HG02642 (cell line): ENCODE measurements around the gene ETDA.
"Not testable (repeated sequence)": the region's sequence is repeated elsewhere in the genome, so short reads cannot be mapped to it uniquely, and the experiment has no call there.

Experiments
- ATAC-seq: cut with Tn5 transposase; IDR thresholded peaks from one replicate; pipeline ENCODE4 v1.9.1; 2021; ENCODE audit warnings: mild to moderate bottlenecking; ENCODE audit not compliant: unreplicated experiment, poor library complexity

The ETDA gene

GRCh38 chrX:135252011-135252518, at the start of gene ETDA:
Gene ETDA, plus strand, starts transcription at chrX:135252061. Its CDS starts 1,216 bp downstream, at chrX:135253277.
- ATAC-seq, result not testable (repeated sequence)

DNA sequence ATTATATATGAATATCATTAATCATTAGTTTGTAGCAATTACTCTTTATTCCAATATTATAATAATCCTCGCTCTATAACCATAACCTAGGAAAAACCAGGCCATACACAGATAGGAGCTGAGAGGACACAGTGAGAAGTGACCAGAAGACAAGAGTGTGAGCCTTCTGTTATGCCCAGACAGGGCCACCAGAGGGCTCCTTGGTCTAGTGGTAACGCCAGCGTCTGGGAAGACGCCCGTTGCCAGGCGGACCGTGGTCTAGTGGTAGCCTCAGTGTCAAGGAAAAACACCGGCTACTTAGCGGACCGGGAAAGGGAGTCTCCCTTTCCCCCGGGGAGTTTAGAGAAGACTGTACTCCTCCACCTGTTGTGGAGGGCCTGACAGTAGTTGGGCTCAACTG, 45.4 kb upstream of the ETDA start:
- not testable (repeated sequence) for ATAC-seq

GRCh38 chrX:135213200-135213844, 38.5 kb upstream of the ETDA start:
- no peak for ATAC-seq

DNA sequence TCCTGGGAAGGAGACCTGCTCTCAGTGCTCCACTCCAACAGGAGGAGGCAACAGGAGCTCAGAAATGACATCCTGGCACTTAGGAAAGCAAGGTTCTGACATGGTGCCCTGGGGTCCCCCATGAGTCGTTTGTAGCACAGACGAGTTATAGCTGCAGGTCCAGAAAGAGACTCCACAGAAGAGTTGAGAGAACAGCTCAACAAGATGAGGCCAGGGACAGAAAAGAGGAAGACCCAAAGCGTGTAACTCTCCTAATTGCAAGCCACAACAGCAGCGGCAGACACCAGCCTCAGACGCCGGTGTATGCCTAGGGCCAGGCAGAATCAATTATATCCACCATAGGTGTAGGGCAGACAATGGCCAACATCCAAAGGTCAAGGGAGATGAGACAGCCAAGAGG, 5.9 kb upstream of the ETDA start:
- ATAC-seq, result not testable (repeated sequence)

DNA sequence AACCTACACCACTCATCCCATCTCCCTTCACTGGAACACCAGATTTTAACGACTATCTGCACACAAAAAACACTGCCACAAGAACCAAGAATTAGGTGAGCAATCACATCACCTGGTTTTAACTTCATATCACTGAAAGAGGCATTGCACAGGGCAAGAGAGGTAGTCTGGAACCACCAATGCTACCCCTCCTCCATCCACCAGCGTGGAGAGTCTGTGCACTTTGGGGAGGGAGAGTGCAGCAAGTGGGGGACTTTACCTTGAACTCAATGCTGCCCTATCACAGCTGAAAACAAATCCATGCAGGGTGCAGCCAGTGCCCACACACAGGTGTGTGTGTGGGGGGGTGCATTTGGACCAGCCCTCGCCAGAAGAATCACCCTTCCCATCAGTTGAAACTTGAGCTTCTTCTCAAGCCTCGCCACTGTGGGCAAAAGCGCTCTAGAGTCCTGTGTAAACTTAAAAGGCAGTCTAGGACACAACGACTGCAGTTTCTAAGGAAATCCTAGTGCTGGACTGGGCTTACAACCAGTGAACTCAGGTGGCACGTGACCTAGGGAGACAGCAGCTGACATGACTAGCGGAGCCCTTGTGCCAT, 4.3 kb downstream of the ETDA start:
- ATAC-seq, result not testable (repeated sequence)

DNA sequence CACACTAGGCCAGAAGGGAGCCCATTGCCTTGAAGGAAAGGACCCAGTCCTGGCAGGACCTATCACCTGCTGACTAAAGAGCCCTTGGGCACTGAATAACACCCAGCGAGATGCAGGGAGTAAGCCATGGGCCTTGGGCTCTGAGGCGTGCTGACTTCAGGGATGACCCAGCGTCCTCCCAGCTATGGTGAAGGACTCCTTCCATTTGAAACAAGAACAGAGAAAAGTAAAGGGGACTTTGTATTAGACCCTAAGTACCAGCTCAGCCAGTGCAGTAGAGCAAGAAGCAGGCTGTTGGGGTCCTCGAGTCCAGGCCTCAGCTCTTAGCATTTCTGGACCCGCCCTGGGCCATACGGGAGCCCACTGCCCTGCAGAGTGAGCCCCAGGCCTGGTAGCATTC, 5.1 kb downstream of the ETDA start:
- no peak for ATAC-seq

DNA sequence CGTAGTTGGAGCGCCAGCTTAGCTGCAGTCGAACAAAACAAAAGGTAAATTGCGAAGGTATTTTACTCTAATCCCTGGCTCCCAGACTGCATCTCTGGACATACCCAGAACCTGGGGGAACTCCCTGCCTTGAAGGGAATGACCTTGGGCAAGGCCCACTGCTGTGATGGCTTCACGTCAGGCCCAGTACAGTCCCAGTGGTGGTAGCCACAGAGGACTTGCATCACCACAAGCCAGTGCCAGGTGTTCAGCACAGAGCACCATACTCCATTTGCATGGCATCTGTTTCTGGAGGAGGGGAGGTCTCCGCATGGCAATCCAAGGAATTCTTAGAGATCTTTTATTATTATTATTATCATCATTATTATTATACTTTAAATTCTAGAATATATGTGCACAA, 5.6 kb downstream of the ETDA start:
- ATAC-seq, result no peak

GRCh38 chrX:135260976-135261375, 9.1 kb downstream of the ETDA start:
- not testable (repeated sequence) for ATAC-seq

GRCh38 chrX:135263376-135263775, 11.5 kb downstream of the ETDA start:
- not testable (repeated sequence) for ATAC-seq

- ATAC-seq, result no peak
Measured at GRCh38 chrX:135264206-135264605, 12.3 kb downstream of the ETDA start.

DNA sequence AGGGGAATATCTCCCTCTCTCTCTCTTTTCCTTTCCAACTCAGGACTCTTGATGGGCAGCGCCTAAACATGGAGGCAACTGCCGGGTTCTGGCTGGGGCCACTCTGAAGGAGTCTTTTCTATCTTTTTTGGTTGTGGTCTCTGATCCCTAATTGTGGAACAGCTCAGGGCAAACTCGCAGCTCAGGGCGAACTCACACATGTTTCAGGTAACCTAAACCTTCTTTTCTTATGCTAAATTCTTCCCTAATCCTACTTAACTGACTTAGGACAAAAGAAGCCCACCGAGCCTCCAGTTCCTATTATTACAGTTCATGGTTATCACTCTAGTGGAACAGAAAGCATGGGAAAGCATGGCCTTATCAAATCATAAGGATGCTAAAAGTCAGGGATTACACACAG, 21.3 kb downstream of the ETDA start:
- no peak for ATAC-seq

- ATAC-seq, result no peak
Measured at GRCh38 chrX:135275973-135276372, 24.1 kb downstream of the ETDA start.

- no peak for ATAC-seq
Measured at GRCh38 chrX:135287266-135287823, 35.5 kb downstream of the ETDA start.

- ATAC-seq, result peak; percentile 99
Measured at GRCh38 chrX:135295238-135295943, 43.5 kb downstream of the ETDA start.

DNA sequence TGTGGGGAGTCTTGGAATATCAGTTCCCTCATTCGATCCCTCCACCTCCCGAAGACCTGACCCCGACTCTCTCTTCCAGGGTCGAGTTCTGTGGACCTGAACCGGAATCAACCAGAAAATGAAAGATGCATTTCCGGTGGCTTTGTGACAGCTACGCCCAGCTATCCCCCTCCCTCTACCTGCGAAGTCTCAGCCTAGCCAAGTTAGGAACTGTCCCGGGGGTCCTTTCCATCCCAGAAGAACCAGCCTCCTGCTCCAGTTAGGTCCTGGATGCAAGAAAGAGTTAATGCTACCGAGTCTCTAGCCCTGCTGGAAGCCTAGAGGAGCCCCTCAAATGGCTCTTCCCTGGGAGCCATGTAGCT, 44.1 kb downstream of the ETDA start:
- peak; percentile 54 for ATAC-seq

DNA sequence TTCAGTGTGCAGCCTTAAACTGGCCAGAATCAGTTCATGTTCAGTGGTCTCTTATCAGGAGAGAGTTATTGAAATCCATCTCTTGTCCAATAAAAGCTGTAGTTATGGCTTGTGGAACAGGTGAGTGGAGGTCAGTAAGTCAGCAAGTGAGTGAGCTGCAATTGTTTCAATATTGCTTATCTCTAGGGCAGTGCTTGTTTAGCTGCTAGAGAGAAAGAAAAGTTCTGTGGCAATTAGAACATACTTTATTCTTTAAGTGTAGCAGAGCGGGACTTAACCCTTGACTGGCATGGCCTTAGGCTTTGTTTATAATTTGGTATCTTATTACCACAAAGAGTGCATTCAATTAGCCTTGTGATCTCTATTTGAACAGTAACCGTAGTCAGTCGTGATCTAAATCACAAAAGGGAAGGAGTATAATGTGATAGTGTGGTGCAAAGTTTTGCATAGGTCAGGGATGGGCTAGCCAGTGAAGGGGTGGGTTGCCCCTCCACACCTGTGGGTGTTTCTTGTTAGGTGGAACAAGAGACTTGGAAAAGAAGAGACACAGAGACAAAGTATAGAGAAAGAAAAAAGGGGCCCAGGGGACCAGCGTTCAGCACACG, 50.5 kb downstream of the ETDA start:
- ATAC-seq, result no peak
